NCI-H1092 (cell line): ENCODE measurements around the gene SCML2.
"Not testable (repeated sequence)": the region's sequence is repeated elsewhere in the genome, so short reads cannot be mapped to it uniquely, and the experiment has no call there.

Experiments
- DNase-seq: peaks from one replicate; lab custom pipeline; 2025; lab: John Stamatoyannopoulos, UW

SCML2 gene

DNA sequence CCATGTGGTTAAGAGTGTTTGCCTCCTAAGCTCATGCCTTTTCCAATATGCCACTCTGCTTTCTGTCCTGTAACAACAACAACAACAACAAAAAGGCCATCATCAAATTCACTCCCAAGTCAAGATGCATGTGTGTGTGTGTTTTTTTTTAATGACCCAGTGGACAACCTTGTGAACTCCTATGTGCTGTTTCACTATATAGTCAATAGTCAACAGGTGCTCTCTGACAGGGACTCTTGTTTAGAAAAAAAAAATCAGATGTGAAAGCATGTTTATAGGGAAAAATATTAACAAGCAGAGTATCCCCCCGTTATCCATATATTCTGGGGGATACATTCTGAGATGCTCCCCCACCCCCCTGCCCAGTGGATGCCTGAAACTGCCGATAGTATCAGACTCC is 83.2 kb downstream of the SCML2 start:
- no peak for DNase-seq

DNA sequence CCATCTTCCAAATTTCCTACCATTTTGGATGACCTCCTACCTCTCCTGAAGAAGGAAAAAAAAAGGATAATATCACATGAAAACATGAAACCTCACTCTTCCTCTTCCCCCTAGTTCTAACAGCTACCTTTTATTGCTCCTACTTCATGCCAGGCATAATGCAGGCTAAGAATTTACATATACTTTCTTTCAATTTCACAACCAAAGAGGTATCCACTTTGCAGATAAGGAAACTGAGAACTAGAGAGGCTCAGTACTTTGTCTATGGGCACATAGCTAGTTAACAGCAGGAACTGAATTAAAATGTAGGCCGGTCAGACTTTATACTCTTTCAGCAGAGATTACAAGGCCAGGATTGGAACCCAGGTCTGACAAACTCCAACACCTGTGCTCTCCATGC is 99.4 kb downstream of the SCML2 start:
- no peak for DNase-seq

DNA sequence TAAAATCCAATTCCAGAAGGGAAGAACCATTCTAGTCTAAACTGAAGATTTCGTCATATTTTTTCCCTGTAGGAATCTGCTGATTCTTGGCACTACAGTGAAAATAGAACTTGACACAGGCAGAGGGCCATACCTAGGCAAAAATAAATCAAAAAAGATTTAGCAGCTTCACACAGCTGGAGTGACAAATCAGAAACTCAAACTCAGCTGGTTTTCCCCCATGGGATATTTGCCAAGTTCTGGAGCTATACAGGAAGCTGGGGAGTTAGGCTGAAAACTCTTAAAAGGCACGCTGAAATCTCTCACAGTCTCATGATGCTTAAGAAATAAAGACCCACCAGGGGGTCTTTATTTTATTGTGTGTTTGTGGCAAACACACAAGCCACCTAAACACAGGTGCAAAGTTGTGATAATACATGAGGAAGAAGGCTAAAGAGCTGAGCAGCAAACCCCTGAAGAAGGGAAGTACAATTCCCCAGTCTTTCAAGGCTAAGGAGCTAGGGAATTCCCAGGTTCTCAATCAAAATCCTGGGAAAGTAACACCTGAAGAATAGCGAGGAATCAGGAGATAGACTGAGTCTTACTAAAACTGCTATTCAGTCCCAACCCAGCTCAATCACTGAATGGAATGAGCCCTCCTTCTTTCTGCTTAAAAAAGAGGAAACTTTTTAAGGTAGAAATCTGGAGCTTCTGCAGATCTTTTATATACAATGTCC is 101.7 kb downstream of the SCML2 start:
- no peak for DNase-seq

DNA sequence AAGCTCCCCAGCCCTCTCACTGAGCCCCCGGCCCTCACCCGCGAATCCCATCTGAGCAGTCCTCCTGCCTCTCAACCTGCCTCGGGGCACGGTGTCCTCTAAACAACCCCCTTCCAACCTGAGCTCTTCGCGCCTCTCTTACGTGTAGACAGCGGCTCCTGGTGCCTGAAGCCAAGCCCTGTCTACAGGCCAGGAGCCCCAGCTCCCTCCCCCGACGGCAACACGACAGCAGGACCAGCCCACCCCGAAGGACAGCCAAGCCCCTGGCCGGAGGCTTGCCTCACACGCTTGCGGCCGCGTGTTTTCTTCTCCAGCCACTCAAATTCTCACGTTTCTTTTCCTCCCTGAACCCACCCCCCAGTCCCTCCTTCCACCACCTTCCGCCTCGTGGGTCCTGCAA is 124.8 kb downstream of the SCML2 start:
- DNase-seq, result not testable (repeated sequence)

DNA sequence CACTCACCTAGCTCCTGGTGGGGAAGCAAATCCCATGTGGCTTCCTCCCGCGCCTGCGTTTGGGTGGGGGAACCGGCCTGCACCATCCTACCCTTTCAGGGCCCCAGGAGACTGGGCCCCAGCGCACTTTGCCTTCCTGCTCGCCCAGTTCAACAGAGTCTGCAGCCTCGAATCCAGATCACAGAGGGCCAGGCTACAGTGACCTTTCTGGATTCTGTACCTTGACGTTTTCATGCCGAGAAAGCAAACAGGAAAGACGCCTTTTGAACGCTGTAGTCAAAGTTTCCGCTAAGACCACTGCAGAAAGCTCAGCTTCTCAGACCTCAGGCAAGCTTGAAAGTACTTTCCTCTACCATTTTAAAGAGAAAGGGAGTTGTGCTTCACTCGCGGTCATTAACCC is 126.4 kb downstream of the SCML2 start:
- no peak for DNase-seq

DNA sequence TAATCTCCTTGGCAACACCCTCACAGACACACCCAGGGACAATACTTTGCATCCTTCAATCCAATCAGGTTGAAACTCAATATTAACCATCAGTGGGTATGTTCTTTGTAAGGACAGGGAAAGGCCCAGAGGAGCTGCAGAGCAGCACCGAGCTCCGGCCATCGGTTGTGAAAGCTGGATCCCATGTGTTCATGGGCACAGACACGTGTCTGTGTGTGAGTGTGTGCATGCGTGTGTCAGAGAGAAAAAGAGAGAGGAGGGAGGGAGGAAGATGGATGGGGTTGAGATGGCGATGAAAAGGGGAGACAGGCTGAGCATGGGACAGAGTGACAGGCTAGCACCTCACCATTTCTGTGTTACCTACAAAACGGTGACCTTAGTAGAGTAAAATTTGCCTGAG is 127.0 kb downstream of the SCML2 start:
- no peak for DNase-seq

DNA sequence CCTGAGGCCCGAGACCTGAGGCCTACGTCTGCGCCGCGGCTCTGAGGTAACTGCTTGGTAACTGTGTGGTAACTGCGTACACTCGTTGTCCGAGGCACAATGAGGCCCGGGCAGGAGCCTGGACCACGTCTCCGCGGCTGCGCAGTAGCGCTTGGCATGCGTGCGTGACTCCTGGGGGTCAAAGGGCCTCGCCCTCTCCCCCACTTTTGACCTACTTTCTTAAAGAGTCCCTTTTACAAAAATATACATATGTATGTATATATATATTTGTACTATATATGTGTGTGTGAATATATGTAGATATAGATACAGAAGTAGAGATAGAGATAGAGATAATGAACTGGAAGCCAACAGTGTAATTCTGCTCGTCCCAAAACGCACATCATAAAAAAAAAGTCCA is 133.7 kb downstream of the SCML2 start, which contains the start of gene BEND2:
Gene BEND2, minus strand, starts transcription at position 101 of the 400 bp plus-strand sequence. CDS start 136 bp downstream, outside the sequence.
- DNase-seq, result no peak

DNA sequence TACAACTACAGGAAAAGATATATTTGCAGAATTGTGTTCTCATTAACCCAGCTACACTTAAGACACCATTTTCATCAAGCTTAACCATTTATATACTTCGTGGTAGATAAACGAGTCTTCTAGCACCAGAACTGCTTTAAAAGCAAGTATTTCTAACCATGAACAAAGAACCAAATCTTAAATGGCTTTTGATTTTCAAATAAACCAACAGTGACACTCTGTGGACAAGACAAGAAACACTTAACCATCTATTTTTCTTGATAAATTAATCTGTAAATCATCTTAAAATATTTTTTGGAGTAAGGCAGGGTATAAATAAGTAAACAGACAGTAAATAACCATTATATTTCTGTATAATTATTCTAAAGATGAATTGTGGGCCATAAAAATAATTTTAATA is 144.0 kb downstream of the SCML2 start:
- DNase-seq, result peak; percentile 2

DNA sequence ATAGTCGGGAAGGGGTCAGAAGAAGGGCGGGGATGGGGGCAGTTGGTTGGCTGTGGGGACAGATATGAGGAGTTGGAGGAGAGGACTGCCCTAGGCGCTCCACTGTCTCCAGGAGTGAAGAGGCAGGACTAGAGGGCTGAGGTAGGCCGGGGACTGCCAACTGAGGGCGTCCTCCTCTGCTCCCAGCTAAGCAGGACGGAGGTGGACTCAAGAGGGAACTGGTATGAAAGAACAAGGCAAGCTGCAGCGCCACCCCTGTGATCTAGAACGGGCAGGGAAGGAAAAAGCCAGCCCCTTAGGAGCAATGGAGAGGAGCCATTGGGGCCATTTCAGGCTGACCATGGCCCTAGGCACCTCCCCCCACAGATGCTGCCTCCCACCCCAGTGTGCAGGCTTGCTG is 147.8 kb downstream of the SCML2 start:
- no peak for DNase-seq

DNA sequence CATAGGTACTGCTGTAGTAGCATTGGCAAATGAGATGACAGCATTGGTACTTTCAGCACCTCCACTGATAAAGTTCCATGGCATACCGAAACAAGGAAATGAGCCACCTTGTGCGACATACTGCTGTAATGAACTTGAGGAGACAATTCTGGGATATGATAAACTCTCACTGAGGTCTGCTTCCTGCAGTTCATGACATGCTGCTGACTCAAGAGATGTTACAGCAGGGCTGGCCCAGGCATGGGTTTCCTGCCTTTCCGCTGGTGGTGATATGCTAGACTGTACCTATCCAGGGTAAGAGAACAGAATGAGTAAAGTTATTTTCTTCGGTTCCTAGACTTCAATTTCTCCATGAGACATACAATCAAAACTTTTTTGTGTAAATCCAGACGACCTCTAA is 150.9 kb downstream of the SCML2 start:
- DNase-seq, result no peak

DNA sequence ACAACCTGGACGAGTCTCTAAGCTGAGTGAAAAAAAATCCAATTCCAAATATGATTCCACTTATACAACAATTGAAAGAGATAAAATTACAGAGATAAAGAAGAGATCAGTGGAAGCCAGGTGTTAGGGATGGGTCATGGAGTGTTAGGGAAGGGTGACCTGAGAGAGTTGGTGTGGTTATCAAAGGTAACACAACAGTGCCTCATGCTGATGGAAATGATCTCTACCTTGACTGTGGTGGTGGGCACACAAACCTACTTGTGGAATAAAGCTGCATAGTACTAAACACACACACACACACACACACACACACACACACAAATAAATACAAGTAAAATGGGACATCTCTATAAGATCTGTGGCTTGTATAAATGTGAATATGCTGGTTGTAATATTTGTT is 159.8 kb downstream of the SCML2 start:
- peak; percentile 18 for DNase-seq
